Nephron progenitor cell (in vitro differentiated cells): ENCODE data around the gene PCDH18.

Experiments used
- DNase-seq: peaks from one replicate; pipeline ENCODE4 v3.0.0; 2021
- H3K27ac Mint-ChIP-seq: 2 replicates; pipeline ENCODE4 v1.8.0; 2021; ENCODE audit warnings: mild to moderate bottlenecking, moderate library complexity, mixed read lengths
- H3K27me3 Mint-ChIP-seq: 2 replicates; pipeline ENCODE4 v1.8.0; 2021; ENCODE audit warnings: mild to moderate bottlenecking, low read depth, mixed read lengths; ENCODE audit not compliant: poor library complexity
- H3K36me3 Mint-ChIP-seq: 2 replicates; pipeline ENCODE4 v1.8.0; 2021; ENCODE audit warnings: low read depth, mixed read lengths
- H3K4me1 Mint-ChIP-seq: 2 replicates; pipeline ENCODE4 v1.8.0; 2021; ENCODE audit warnings: mixed read lengths
- H3K4me3 Mint-ChIP-seq: 2 replicates; pipeline ENCODE4 v1.8.0; 2021; ENCODE audit warnings: mild to moderate bottlenecking, moderate library complexity, mixed read lengths
- H3K9me3 Mint-ChIP-seq: 2 replicates; pipeline ENCODE4 v1.8.0; 2021; ENCODE audit warnings: mild to moderate bottlenecking, moderate library complexity, mixed read lengths
- CTCF ChIP-seq: fragments of 200-600 bp; sonication (generic); IDR thresholded peaks from 2 replicates; pipeline ENCODE4 v1.5.0; 2021; ENCODE audit warnings: antibody characterized with exemption

The PCDH18 gene

GRCh38 chr4:137476345-137476744, 55.9 kb downstream of the PCDH18 start:
- no peak for DNase-seq
- Mint-ChIP-seq H3K4me3 (no peak overlapping the region), H3K36me3 (peaks cover 6% of the 10 kb centered on the region), H3K27me3 (no peaks in the 10 kb centered on the region), H3K9me3 (peaks cover 21% of the 10 kb centered on the region), H3K4me1 (no peaks in the 10 kb centered on the region), H3K27ac (no peak overlapping the region)
- TF ChIP-seq CTCF, result no peak

DNA sequence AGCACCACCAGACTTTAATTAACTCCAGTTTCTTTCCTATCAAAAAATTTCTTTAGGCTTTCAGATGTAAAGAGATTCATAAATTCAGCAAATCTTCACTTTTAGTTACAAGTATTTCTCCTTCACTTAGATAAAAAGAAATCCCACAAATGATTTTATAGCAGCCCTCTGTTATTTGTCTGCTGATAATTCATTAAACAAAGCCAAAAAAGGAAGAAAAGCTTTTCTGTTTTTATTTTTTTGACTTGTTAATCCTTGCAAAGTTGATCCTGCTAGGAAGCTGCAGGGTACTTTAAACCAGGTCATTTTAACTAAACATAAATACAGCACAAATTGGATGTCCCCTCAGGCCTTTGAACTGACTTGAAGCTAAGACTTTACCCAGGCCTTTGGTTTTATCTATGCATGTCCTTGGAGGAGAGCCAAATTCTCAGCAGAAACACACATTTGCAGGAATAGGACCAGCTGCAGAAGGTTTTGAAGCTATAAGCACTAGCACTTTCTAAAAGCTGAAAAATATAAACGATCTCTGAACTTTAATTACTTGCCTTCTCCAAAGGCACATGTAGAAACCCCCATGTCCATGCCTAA, 57.5 kb downstream of the PCDH18 start:
- peaks cover 14% of the 10 kb centered on the region for H3K9me3 Mint-ChIP-seq
- DNase-seq, result no peak
- H3K36me3 Mint-ChIP-seq, result peaks cover 6% of the 10 kb centered on the region
- H3K27me3 Mint-ChIP-seq, result no peaks in the 10 kb centered on the region
- no peak overlapping the region for H3K4me3 Mint-ChIP-seq
- no peak overlapping the region for H3K27ac Mint-ChIP-seq
- TF ChIP-seq CTCF, result no peak
- no peaks in the 10 kb centered on the region for H3K4me1 Mint-ChIP-seq

GRCh38 chr4:137471895-137472294, 60.4 kb downstream of the PCDH18 start:
- no peaks in the 10 kb centered on the region for H3K27me3 Mint-ChIP-seq
- H3K9me3 Mint-ChIP-seq, result peaks cover 18% of the 10 kb centered on the region
- no peaks in the 10 kb centered on the region for H3K4me1 Mint-ChIP-seq
- H3K36me3 Mint-ChIP-seq, result no peaks in the 10 kb centered on the region
- DNase-seq, result no peak
- H3K27ac Mint-ChIP-seq, result no peak overlapping the region
- no peak overlapping the region for H3K4me3 Mint-ChIP-seq
- TF ChIP-seq CTCF, result no peak

- H3K36me3 Mint-ChIP-seq, result no peaks in the 10 kb centered on the region
- no peak overlapping the region for H3K4me3 Mint-ChIP-seq
- H3K9me3 Mint-ChIP-seq, result peaks cover 22% of the 10 kb centered on the region
- no peak for DNase-seq
- H3K27me3 Mint-ChIP-seq, result no peaks in the 10 kb centered on the region
- no peak overlapping the region for H3K27ac Mint-ChIP-seq
- H3K4me1 Mint-ChIP-seq, result no peaks in the 10 kb centered on the region
- no peak for TF ChIP-seq CTCF
Observed at GRCh38 chr4:137471461-137471860, 60.8 kb downstream of the PCDH18 start.

DNA sequence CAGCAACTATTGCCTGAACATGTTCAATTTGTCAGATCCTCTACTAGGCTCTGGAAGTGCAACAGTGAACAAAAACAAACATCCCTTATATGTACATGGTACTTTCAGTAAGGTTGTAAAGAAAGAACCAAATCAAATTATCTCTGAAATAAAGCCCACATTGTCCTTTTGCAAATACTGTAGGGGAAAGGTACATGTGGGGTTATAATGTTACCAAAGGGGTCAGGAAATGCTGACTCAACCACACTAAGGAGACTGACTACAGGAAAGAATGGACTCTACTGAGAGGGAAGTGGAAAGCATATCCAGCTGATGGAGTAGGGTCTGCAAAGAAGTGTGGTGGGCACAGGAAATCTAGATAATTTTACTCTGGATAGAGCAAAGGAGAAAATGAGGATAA, 61.5 kb downstream of the PCDH18 start:
- H3K4me1 Mint-ChIP-seq, result no peaks in the 10 kb centered on the region
- no peak for DNase-seq
- H3K4me3 Mint-ChIP-seq, result no peak overlapping the region
- H3K9me3 Mint-ChIP-seq, result peaks cover 26% of the 10 kb centered on the region
- no peak overlapping the region for H3K27ac Mint-ChIP-seq
- no peaks in the 10 kb centered on the region for H3K27me3 Mint-ChIP-seq
- no peak for TF ChIP-seq CTCF
- H3K36me3 Mint-ChIP-seq, result peaks cover 3% of the 10 kb centered on the region
